ENCODE data around the gene PLSCR4. TPM values are rescaled to one million over a fixed set of nuclear protein-coding genes. Genes with fewer than 3 reads are reported as not detected.

Gene PLSCR4
- total RNA-seq, 2 experiments from 2014 or later, result not detected

DNA sequence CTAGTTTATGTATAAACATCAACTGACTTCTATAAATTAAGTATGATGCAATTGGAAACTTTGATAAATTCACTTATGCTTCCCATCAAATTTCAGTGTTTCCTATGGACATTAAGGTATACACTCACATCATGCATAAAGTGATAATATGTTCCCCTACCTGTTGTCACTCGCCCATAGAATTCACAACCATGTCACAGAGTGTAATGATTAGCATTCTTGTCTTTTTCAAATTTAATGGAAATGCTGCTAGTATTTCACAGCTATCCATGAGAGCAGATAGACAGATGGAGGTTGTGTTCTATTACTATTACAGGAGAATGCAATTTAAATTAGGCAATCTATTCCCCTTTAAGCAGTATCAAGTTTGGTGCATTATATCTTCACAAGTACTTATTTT, 984 bp downstream of the PLSCR4 start:
- Histone ChIP-seq H3K27me3 (ENCODE audit: control insufficient read depth in 1 of 2, insufficient read depth in 2 of 2, low read length in 2 of 2) (peaks cover 4 to 30% of the 10 kb centered on the region in 2 experiments), H3K36me3 (ENCODE audit: insufficient read depth, low read length) (no peaks in the 10 kb centered on the region), H3K27ac (ENCODE audit: low read depth in 1 of 2, low read length in 2 of 2) (no peak overlapping the region), H3K4me1 (ENCODE audit: insufficient read depth, low read length) (peaks cover 6% of the 10 kb centered on the region), H3K9me3 (ENCODE audit: control insufficient read depth in 1 of 2, insufficient read depth in 1 of 2, low read length in 2 of 2) (no peaks in the 10 kb centered on the region), H3K4me3 (ENCODE audit: low read length) (no peak overlapping the region)
- Mint-ChIP-seq H3K27me3 (peaks cover 55% of the 10 kb centered on the region), H3K4me1 (ENCODE audit: low read depth) (peaks cover 8% of the 10 kb centered on the region), H3K36me3 (ENCODE audit: low read depth) (no peaks in the 10 kb centered on the region), H3K9me3 (peaks cover 3% of the 10 kb centered on the region), H3K27ac (no peak overlapping the region), H3K4me3 (no peak overlapping the region)
- intact Hi-C loops (cut with DNase I, micrococcal nuclease), result no loop called here
- no peak for ATAC-seq (ENCODE audit: poor library complexity)
- no peak for DNase-seq
- POLR2A ChIA-PET, result no interaction called here
- TF ChIP-seq, protein P1, sequence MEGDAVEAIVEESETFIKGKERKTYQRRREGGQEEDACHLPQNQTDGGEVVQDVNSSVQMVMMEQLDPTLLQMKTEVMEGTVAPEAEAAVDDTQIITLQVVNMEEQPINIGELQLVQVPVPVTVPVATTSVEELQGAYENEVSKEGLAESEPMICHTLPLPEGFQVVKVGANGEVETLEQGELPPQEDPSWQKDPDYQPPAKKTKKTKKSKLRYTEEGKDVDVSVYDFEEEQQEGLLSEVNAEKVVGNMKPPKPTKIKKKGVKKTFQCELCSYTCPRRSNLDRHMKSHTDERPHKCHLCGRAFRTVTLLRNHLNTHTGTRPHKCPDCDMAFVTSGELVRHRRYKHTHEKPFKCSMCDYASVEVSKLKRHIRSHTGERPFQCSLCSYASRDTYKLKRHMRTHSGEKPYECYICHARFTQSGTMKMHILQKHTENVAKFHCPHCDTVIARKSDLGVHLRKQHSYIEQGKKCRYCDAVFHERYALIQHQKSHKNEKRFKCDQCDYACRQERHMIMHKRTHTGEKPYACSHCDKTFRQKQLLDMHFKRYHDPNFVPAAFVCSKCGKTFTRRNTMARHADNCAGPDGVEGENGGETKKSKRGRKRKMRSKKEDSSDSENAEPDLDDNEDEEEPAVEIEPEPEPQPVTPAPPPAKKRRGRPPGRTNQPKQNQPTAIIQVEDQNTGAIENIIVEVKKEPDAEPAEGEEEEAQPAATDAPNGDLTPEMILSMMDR (IDR thresholded peaks at IDR 0.05), result no peak
- CTCF ChIA-PET, result no interaction called here

DNA sequence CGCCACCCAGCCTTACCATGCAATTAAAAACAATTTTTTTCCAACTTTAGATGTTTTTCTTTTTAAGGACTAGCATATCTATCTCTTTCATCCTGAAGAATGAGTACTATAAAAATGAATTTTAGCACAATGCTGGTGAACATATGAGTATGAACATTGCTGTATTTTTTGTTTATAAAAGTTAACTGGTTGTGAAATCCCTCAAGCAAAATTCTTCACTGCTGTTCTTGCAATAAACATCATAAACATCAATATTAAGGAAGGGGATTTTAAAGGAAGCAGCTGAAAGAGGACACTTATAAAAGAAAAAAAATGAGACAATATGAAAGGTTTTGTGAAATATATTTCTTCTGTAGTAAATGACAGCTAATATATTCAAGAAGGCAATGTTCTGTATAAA, 3.0 kb downstream of the PLSCR4 start:
- peaks cover 6% of the 10 kb centered on the region for H3K4me1 ChIP-seq (ENCODE audit: insufficient read depth, low read length)
- H3K9me3 ChIP-seq (ENCODE audit: control insufficient read depth in 1 of 2, insufficient read depth in 1 of 2, low read length in 2 of 2), result no peaks in the 10 kb centered on the region
- peaks cover 0 to 30% of the 10 kb centered on the region in 2 experiments for H3K27me3 ChIP-seq (ENCODE audit: control insufficient read depth in 1 of 2, insufficient read depth in 2 of 2, low read length in 2 of 2)
- no peak overlapping the region for H3K4me3 ChIP-seq (ENCODE audit: low read length)
- H3K9me3 Mint-ChIP-seq, result no peaks in the 10 kb centered on the region
- H3K4me3 Mint-ChIP-seq, result no peak overlapping the region
- H3K27me3 Mint-ChIP-seq, result peaks cover 41% of the 10 kb centered on the region
- POLR2A ChIA-PET, result no interaction called here
- H3K36me3 ChIP-seq (ENCODE audit: insufficient read depth, low read length), result no peaks in the 10 kb centered on the region
- no peak for ATAC-seq (ENCODE audit: poor library complexity)
- CTCF ChIA-PET, result no interaction called here
- H3K4me1 Mint-ChIP-seq (ENCODE audit: low read depth), result peaks cover 8% of the 10 kb centered on the region
- TF ChIP-seq, protein P1 (IDR thresholded peaks at IDR 0.05), result no peak
- no peak overlapping the region for H3K27ac ChIP-seq (ENCODE audit: low read depth in 1 of 2, low read length in 2 of 2)
- no peaks in the 10 kb centered on the region for H3K36me3 Mint-ChIP-seq (ENCODE audit: low read depth)
- intact Hi-C loops (cut with DNase I, micrococcal nuclease), result no loop called here
- H3K27ac Mint-ChIP-seq, result no peak overlapping the region
- DNase-seq, result no peak

DNA sequence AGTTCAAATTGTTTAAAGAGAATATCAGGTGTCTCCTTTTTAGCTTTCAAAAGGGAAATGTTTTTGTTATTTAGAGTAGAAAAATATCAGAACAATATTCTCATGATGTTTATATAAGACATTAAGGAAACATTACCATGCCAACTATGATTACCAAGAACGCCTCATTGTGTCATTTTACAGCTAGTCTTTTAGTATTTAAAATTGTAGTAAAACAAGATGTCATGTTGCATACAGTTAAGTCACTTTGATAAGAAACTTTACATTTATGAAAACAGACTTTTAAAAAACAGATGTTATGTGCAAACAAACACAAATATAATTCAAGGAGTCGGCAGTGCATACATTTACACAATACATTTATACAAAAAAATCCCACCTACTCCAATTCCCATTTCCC, 4.4 kb downstream of the PLSCR4 start:
- Mint-ChIP-seq H3K27me3 (peaks cover 27% of the 10 kb centered on the region), H3K4me3 (no peak overlapping the region), H3K4me1 (ENCODE audit: low read depth) (peaks cover 8% of the 10 kb centered on the region), H3K9me3 (no peaks in the 10 kb centered on the region), H3K36me3 (ENCODE audit: low read depth) (no peaks in the 10 kb centered on the region), H3K27ac (no peak overlapping the region)
- peaks cover 6% of the 10 kb centered on the region for H3K4me1 ChIP-seq (ENCODE audit: insufficient read depth, low read length)
- H3K27me3 ChIP-seq (ENCODE audit: control insufficient read depth in 1 of 2, insufficient read depth in 2 of 2, low read length in 2 of 2), result peaks cover 0 to 23% of the 10 kb centered on the region in 2 experiments
- intact Hi-C loops (cut with DNase I, micrococcal nuclease), result no loop called here
- H3K4me3 ChIP-seq (ENCODE audit: low read length), result no peak overlapping the region
- TF ChIP-seq, protein P1 (IDR thresholded peaks at IDR 0.05), result no peak
- no peaks in the 10 kb centered on the region for H3K9me3 ChIP-seq (ENCODE audit: control insufficient read depth in 1 of 2, insufficient read depth in 1 of 2, low read length in 2 of 2)
- no peaks in the 10 kb centered on the region for H3K36me3 ChIP-seq (ENCODE audit: insufficient read depth, low read length)
- DNase-seq (no peak), ATAC-seq (ENCODE audit: poor library complexity) (no peak)
- no peak overlapping the region for H3K27ac ChIP-seq (ENCODE audit: low read depth in 1 of 2, low read length in 2 of 2)
- CTCF ChIA-PET, result interaction anchor here (1.0 kb wide), 1 partner anchor 13 kb away, joined by 3 read pairs; no protein-coding TSS in a partner anchor
- POLR2A ChIA-PET, result no interaction called here

All from CD4-positive, alpha-beta T cell (primary cell).